Gastrocnemius medialis (tissue), 4 donors: Measurements from ENCODE around the gene XRN2. TPM values are rescaled to one million over a fixed set of nuclear protein-coding genes. Genes with fewer than 3 reads are reported as not detected.

ENCODE experiments used
- ATAC-seq, 2 donors: fragments of 150-250 bp; one replicate each; pipeline ENCODE4 v1.9.1; 2016
- DNase-seq, 2 donors: peaks; one replicate each; pipeline ENCODE4 v3.0.0-alpha.2; 2019
- H3K27ac ChIP-seq, 4 donors: fragments of 200-600 bp; sonication (generic); 1 replicate in 1 of 4; 2 replicates in 3 of 4; pipeline ENCODE4 v1.5.1; 2016 to 2018; ENCODE audit warnings: mild to moderate bottlenecking in 2 of 4, moderate library complexity in 1 of 4
- H3K27me3 ChIP-seq, 3 donors: fragments of 200-600 bp; sonication (generic) in 2 of 3; 1 replicate in 1 of 3; 2 replicates in 2 of 3; pipeline versions ENCODE4 v1.5.1 to v1.6.0; 2016 to 2019; ENCODE audit warnings: mild to moderate bottlenecking in 1 of 3, moderate library complexity in 1 of 3
- H3K36me3 ChIP-seq, 2 donors: fragments of 200-600 bp; sonication (generic) in 1 of 2; one replicate each; pipeline ENCODE4 v1.5.1; 2017 to 2018
- H3K4me1 ChIP-seq, 2 donors: fragments of 200-600 bp; sonication (generic) in 1 of 2; one replicate each; pipeline ENCODE4 v1.5.1; 2016 to 2017; ENCODE audit warnings: mild to moderate bottlenecking in 2 of 2
- H3K4me3 ChIP-seq, 4 donors: fragments of 200-600 bp; sonication (generic) in 3 of 4; 1 replicate in 1 of 4; 2 replicates in 3 of 4; pipeline ENCODE4 v1.5.1; 2016 to 2019; ENCODE audit warnings: mild to moderate bottlenecking in 2 of 4
- H3K9me3 ChIP-seq, 3 donors: fragments of 200-600 bp; sonication (generic) in 2 of 3; 1 replicate in 1 of 3; 2 replicates in 2 of 3; pipeline ENCODE4 v1.5.1; 2016 to 2019
- POLR2A ChIP-seq, 2 donors: fragments of 450-650 bp; IDR thresholded peaks; one replicate each; pipeline ENCODE4 v1.6.1; 2017; ENCODE audit warnings: antibody characterized with exemption in 2 of 2, mild to moderate bottlenecking in 2 of 2, moderate library complexity in 2 of 2
- in situ Hi-C, 4 donors: fragments of 200-750 bp; cut with MboI; loops; one replicate each; pipeline versions ENCODE4 v1.15.0 to v1.8.0; 2017; ENCODE audit warnings: low sequenced_read_pairs in 4 of 4
- intact Hi-C: fragments of 100-400 bp; cut with DNase I; formaldehyde crosslinking; loops from one replicate; pipeline ENCODE4 v1.15.1; 2023; ENCODE audit warnings: low total_unique reads
- total RNA-seq, 4 donors: library from RNA; depleted of rRNA; stranded (reverse); fragments of >200 nt; gene quantifications; one replicate each; pipeline versions ENCODE4 v1.1.0 to v1.2.3, GENCODE V29; 2016
- TF ChIP-seq, protein P1 (sequence below), 5 experiments: fragments of 450-650 bp in 3 of 5; fragments of 200-600 bp in 2 of 5; sonication (generic) in 2 of 5; IDR thresholded peaks in 4 of 5; conservative IDR thresholded peaks in 1 of 5; 1 replicate in 4 of 5; 2 replicates in 1 of 5; pipeline ENCODE4 v1.5.1; 2016 to 2019; ENCODE audit warnings: antibody characterized with exemption in 5 of 5, mild to moderate bottlenecking in 3 of 5, moderate library complexity in 3 of 5

The XRN2 gene
- total RNA-seq, 4 donors from 2014 or later, result 42.0 to 68.4 (median 52.3) TPM

DNA sequence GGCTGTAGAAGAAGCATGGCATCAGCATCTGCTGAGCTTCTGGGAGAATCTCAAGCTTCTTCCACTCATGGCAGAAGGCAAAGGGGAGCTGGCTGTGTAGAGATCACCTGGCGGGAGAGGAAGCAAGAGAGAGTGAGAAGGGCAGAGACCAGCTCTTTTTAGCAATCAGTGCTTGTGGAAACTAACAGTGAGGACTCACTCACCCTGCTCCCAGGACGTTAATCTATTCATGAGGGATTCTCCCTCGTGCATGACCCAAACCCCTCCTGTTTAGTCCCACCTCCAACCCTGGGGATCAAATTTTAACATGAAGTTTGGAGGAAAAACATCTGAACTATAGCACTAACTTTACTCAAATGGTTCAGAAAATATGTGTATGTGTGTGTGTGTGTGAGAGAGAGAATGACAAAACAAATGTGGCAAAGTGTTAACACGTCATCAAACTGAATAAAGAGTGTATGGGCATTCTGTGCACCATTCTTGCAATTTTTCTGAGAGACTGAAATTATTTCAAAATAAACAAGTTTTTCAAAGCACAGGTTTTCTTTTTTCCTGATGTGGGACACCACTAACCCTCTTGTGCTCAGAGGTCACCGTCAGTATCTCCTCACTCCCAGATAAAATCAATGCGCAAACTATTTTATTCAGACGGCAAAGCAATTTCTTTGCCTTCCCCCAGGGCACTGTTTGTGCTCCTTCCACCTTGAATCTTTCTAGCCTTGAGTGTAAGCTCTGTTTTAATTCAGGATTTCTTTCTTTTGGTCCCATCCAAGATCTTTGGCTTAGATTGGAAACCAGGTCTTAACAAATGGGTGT is 23.2 kb upstream of the XRN2 start:
- DNase-seq, result no peak
- no peak for TF ChIP-seq POLR2A (IDR thresholded peaks at IDR 0.05)
- TF ChIP-seq, protein P1, sequence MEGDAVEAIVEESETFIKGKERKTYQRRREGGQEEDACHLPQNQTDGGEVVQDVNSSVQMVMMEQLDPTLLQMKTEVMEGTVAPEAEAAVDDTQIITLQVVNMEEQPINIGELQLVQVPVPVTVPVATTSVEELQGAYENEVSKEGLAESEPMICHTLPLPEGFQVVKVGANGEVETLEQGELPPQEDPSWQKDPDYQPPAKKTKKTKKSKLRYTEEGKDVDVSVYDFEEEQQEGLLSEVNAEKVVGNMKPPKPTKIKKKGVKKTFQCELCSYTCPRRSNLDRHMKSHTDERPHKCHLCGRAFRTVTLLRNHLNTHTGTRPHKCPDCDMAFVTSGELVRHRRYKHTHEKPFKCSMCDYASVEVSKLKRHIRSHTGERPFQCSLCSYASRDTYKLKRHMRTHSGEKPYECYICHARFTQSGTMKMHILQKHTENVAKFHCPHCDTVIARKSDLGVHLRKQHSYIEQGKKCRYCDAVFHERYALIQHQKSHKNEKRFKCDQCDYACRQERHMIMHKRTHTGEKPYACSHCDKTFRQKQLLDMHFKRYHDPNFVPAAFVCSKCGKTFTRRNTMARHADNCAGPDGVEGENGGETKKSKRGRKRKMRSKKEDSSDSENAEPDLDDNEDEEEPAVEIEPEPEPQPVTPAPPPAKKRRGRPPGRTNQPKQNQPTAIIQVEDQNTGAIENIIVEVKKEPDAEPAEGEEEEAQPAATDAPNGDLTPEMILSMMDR (IDR thresholded peaks at IDR 0.05 in 4 of 5, conservative IDR thresholded peaks at IDR 0.05 in 1 of 5), result no peak
- Histone ChIP-seq H3K27ac (no peak overlapping the region), H3K4me3 (no peak overlapping the region), H3K9me3 (no peaks in the 10 kb centered on the region), H3K4me1 (no peaks in the 10 kb centered on the region), H3K27me3 (no peaks in the 10 kb centered on the region), H3K36me3 (no peaks in the 10 kb centered on the region)
- intact Hi-C loops, result no loop called here
- in situ Hi-C loops, result no loop called here
- no peak for ATAC-seq

DNA sequence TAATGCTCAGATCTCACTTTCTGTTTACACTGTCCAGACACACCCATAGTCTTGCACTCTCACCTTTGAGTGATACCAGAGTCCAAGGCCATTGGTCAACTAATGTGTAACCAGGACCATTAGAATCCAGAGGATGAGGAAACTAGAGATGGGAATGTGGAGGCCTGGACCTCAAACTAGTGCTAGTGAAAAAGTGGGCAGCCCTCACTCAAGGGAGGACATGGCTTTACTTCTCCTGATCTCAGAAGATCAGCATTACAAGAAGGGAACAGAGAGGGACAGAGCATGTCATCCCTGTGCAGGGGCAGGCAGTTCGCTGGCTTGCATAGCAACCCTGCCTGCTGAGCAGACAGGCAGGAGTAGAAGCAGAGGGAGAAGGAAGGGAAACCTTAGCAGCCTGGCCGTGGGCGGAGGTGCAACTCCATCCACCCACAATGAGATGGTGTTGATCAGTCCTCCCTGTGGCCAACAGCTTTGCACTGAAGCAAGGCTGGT is 22.6 kb upstream of the XRN2 start:
- no peak overlapping the region for H3K27ac ChIP-seq
- DNase-seq, result no peak
- intact Hi-C loops, result no loop called here
- TF ChIP-seq POLR2A (IDR thresholded peaks at IDR 0.05), result no peak
- ATAC-seq, result no peak
- no peaks in the 10 kb centered on the region for H3K36me3 ChIP-seq
- H3K4me3 ChIP-seq, result no peak overlapping the region
- in situ Hi-C loops, result no loop called here
- H3K27me3 ChIP-seq, result no peaks in the 10 kb centered on the region
- H3K4me1 ChIP-seq, result no peaks in the 10 kb centered on the region
- no peaks in the 10 kb centered on the region for H3K9me3 ChIP-seq

DNA sequence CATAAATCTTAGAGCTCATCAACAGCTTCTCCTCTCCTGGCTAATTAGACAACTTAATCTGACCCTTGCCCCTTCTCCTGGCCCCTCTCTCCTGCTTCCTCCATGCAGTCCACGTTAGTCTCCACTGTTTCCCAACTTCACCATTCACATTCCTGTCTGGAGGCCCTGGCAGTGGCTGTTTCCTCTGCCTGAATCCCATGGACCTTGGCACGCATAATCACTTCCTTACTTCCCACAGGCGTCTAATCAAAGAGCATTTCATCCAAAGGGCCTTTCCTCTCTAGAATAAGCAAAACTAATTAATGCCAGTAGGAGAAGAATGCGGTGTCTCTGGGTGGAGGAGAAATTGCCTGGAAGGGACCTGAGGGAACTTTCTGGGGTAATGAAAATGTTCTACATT is 16.4 kb upstream of the XRN2 start:
- no peak for DNase-seq
- no peaks in the 10 kb centered on the region for H3K4me1 ChIP-seq
- TF ChIP-seq, protein P1 (IDR thresholded peaks at IDR 0.05 in 4 of 5, conservative IDR thresholded peaks at IDR 0.05 in 1 of 5), result no peak
- no peak for TF ChIP-seq POLR2A (IDR thresholded peaks at IDR 0.05)
- no peaks in the 10 kb centered on the region for H3K36me3 ChIP-seq
- H3K27ac ChIP-seq, result no peak overlapping the region
- no peak for ATAC-seq
- no peaks in the 10 kb centered on the region for H3K9me3 ChIP-seq
- in situ Hi-C loops, result no loop called here
- intact Hi-C loops, result no loop called here
- H3K4me3 ChIP-seq, result no peak overlapping the region
- H3K27me3 ChIP-seq, result peaks cover 0 to 5% (median 0%) of the 10 kb centered on the region in 3 donors

DNA sequence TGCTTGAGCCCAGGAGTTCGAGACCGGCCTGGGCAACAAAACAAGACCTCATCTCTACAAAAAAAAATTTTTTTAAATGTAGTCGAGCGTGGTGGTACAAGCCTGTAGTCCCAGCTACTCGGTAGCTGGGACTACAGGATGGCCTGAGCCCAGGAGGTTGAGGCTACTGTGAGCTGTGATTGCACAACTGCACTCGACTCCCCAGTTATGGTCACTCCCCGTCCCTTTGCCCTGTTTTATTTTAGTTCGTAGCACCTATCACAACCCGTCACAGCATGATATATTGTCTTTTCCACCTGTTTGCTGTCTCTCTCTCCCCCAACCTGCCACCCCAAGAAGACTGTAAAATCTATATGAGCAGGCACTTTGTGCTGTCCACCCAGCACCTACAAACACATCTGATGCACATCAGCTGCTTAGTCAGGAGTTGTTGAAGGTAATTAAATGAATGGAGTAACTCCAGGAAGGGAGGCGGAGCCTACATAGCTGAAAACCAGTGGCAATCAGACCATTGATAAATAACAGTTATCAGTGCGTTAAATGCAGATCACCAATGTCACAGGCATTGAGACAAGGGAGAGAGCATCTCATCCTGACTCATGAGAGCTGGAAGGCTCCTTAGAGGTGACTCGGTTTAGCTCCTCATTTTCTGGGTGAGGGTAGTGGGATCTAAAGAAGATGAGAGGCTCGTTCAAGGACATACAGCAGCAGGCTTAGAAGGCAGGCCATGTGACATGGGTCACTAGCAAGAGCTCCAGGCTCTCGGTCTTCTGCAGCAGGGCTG is 14.4 kb upstream of the XRN2 start:
- H3K9me3 ChIP-seq, result no peaks in the 10 kb centered on the region
- TF ChIP-seq, protein P1 (IDR thresholded peaks at IDR 0.05 in 4 of 5, conservative IDR thresholded peaks at IDR 0.05 in 1 of 5), result no peak
- no peak for TF ChIP-seq POLR2A (IDR thresholded peaks at IDR 0.05)
- intact Hi-C loops, result no loop called here
- in situ Hi-C loops, result no loop called here
- DNase-seq (no peak), ATAC-seq (no peak)
- no peaks in the 10 kb centered on the region for H3K4me1 ChIP-seq
- H3K36me3 ChIP-seq, result no peaks in the 10 kb centered on the region
- peaks cover 0 to 5% (median 0%) of the 10 kb centered on the region in 3 donors for H3K27me3 ChIP-seq
- H3K27ac ChIP-seq, result no peak overlapping the region
- no peak overlapping the region for H3K4me3 ChIP-seq

DNA sequence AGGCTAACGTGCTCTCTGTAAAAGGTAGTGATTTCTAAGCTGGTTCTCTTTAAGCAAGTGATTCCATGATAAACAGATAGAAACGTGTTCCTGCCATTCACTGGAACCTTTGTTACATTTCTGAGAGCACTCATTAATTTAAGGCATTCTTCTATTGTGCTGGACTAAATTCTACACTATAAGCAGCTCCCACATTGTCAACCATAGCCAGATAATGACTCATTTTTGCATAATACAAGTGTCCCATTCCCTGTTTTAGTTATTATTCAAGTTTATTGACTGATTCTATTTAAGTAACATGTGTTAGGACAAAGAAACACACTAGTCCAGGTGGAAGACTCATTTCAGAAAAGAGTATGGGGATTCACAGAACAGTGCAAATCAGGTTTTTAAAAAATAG is 13.5 kb upstream of the XRN2 start:
- no peak for TF ChIP-seq POLR2A (IDR thresholded peaks at IDR 0.05)
- Histone ChIP-seq H3K36me3 (no peaks in the 10 kb centered on the region), H3K9me3 (no peaks in the 10 kb centered on the region), H3K4me1 (no peaks in the 10 kb centered on the region), H3K27me3 (peaks cover 0 to 5% (median 0%) of the 10 kb centered on the region in 3 donors), H3K27ac (no peak overlapping the region), H3K4me3 (no peak overlapping the region)
- intact Hi-C loops (no loop called here), in situ Hi-C loops (no loop called here)
- DNase-seq, result no peak
- ATAC-seq, result no peak
